GM12878 (cell line): ENCODE results near the gene BDH1. TPM values are rescaled to one million over a fixed set of nuclear protein-coding genes. Genes with fewer than 3 reads are reported as not detected.

ENCODE experiments used
- ATAC-seq: fragments of 200-7000 bp; cut with Tn5 transposase; 3 replicates; pipeline ENCODE4 v1.9.1; 2020; ENCODE audit warnings: mild to moderate bottlenecking, moderate library complexity
- BruUV-seq: library from RNA; stranded (reverse); fragments of 400-500 nt; replicated peaks from 2 replicates; lab custom pipeline; 2021; lab: Mats Ljungman, UMichigan
- CTCF ChIA-PET: fragments of 300-600 bp; sonication (Branson Sonifier 250); formaldehyde crosslinking; extraction: SDS; loops from one replicate; lab custom pipeline; 2021; ENCODE audit warnings: inconsistent platforms; lab: Yijun Ruan, JAX
- POLR2A ChIA-PET: fragments of 350-600 bp; formaldehyde crosslinking; extraction: SDS; loops from one replicate; lab custom pipeline; 2021; ENCODE audit warnings: inconsistent platforms; lab: Charles Lee
- RAD21 ChIA-PET: fragments of 300-600 bp; sonication (Branson Sonifier 250); formaldehyde crosslinking; loops from one replicate; lab custom pipeline; 2023; ENCODE audit warnings: antibody characterized with exemption; ENCODE audit not compliant: unreplicated experiment; lab: Charles Lee
- SMC1A ChIA-PET: fragments of 300-600 bp; sonication (Branson Sonifier 250); formaldehyde crosslinking; loops from one replicate; lab custom pipeline; 2023; ENCODE audit not compliant: unreplicated experiment, uncharacterized antibody; lab: Charles Lee
- DNase-seq: peaks from one replicate; pipeline ENCODE4 v3.0.0-alpha.2; 2011; ENCODE audit warnings: low read depth, low spot score
- FAIRE-seq: peaks from 3 replicates; lab custom pipeline; 2011; peaks lifted over from hg19 to GRCh38; lab: Jason Lieb, UNC
- H2AFZ ChIP-seq: 2 replicates; pipeline ENCODE4 v1.6.0; 2011; ENCODE audit warnings: low read depth, low read length, control low read depth; ENCODE audit not compliant: control insufficient read depth
- H3K27ac ChIP-seq: 2 replicates; pipeline ENCODE4 v1.5.1; 2011; ENCODE audit warnings: control low read depth; ENCODE audit not compliant: control insufficient read depth, insufficient read depth
- H3K27me3 ChIP-seq, 2 experiments: replicated peaks in 1 of 2; 2 replicates each; pipeline versions ENCODE4 v1.6.0 to v1.6.1; 2011; ENCODE audit warnings: low read length in 1 of 2; ENCODE audit not compliant: control insufficient read depth in 2 of 2, insufficient read depth in 2 of 2
- H3K36me3 ChIP-seq, 2 experiments: 2 replicates each; pipeline ENCODE4 v1.5.1; 2011; ENCODE audit warnings: low read length in 1 of 2; ENCODE audit not compliant: control insufficient read depth in 2 of 2, insufficient read depth in 2 of 2
- H3K4me1 ChIP-seq: 2 replicates; pipeline ENCODE4 v1.6.1; 2011; ENCODE audit warnings: mild to moderate bottlenecking, low read length, moderate library complexity, mixed read lengths; ENCODE audit not compliant: control insufficient read depth, insufficient read depth
- H3K4me2 ChIP-seq: 2 replicates; pipeline ENCODE4 v1.6.0; 2011; ENCODE audit warnings: control low read depth; ENCODE audit not compliant: control insufficient read depth, insufficient read depth
- H3K4me3 ChIP-seq: fragments of 200-600 bp; sonication (generic); 2 replicates; pipeline ENCODE4 v1.5.1; 2016
- H3K79me2 ChIP-seq: 2 replicates; pipeline ENCODE4 v1.6.0; 2011; ENCODE audit warnings: low read length; ENCODE audit not compliant: control insufficient read depth, insufficient read depth
- H3K9ac ChIP-seq: 2 replicates; pipeline ENCODE4 v1.8.0; 2011; ENCODE audit warnings: low read length, control low read depth, mixed read lengths; ENCODE audit not compliant: control insufficient read depth, insufficient read depth
- H3K9me3 ChIP-seq: replicated peaks from 3 replicates; pipeline ENCODE4 v1.5.1; 2011; ENCODE audit warnings: mild to moderate bottlenecking, low read length; ENCODE audit not compliant: control insufficient read depth, insufficient read depth
- H4K20me1 ChIP-seq: 2 replicates; pipeline ENCODE4 v1.6.0; 2011; ENCODE audit not compliant: control insufficient read depth, insufficient read depth
- CBX5 ChIP-seq: sonication (generic); IDR thresholded peaks from 2 replicates; pipeline ENCODE4 v1.6.1; 2016; ENCODE audit warnings: low read depth, moderate library complexity, mild to moderate bottlenecking, inconsistent platforms
- ETV6 ChIP-seq, 2 experiments: fragments of 450-650 bp in 1 of 2; IDR thresholded peaks in 1 of 2; conservative IDR thresholded peaks in 1 of 2; 2 replicates each; pipeline ENCODE4 v1.6.1; 2014; ENCODE audit warnings: antibody characterized with exemption in 1 of 2, borderline replicate concordance in 1 of 2, low read depth in 1 of 2, mild to moderate bottlenecking in 1 of 2, moderate library complexity in 1 of 2
- EZH2 ChIP-seq: IDR thresholded peaks from 2 replicates; pipeline ENCODE4 v1.6.1; 2012; ENCODE audit warnings: low read depth, mild to moderate bottlenecking, control low read depth, inconsistent platforms, low read length, borderline replicate concordance; ENCODE audit not compliant: control insufficient read depth
- RB1 ChIP-seq: fragments of 450-650 bp; formaldehyde crosslinking; IDR thresholded peaks from 2 replicates; pipeline ENCODE4 v1.6.1; 2017; ENCODE audit warnings: mild to moderate bottlenecking, borderline replicate concordance
- YY1 ChIP-seq: IDR thresholded peaks from 2 replicates; pipeline ENCODE4 v1.6.1; 2011; ENCODE audit warnings: low read depth, mild to moderate bottlenecking, low read length
- ZNF622 ChIP-seq: fragments of 450-650 bp; IDR thresholded peaks from 2 replicates; pipeline ENCODE4 v1.6.1; 2017; ENCODE audit warnings: mild to moderate bottlenecking, inconsistent platforms
- WGBS: methylation state at CpG from one replicate; pipeline ENCODE4 v1.1.6; 2016; ENCODE audit warnings: low lambda C conversion rate; ENCODE audit not compliant: insufficient replicate concordance, insufficient coverage; ENCODE audit errors: missing lambda C conversion rate; 5-methylcytosine and 5-hydroxymethylcytosine counted together
- in situ Hi-C: fragments of 300-500 bp; cut with MboI; formaldehyde crosslinking; loops from 9 replicates; pipeline ENCODE4 v1.14.3; 2018; ENCODE audit warnings: mixed read lengths
- intact Hi-C: fragments of 100-400 bp; cut with micrococcal nuclease; formaldehyde crosslinking; loops from one replicate; pipeline ENCODE4 v1.14.2; 2022; ENCODE audit not compliant: unreplicated experiment
- polyA plus RNA-seq, 11 experiments: library from polyadenylated mRNA; depleted of rRNA in 4 of 11; unstranded in 6 of 11; stranded (reverse) in 5 of 11; fragments of >200 nt; fragmentation: Nextera tagmentation in 4 of 11; fragmentation: Illumina TruSeq in 1 of 11; extraction: Ambion mirVana in 4 of 11; extraction: Trizol in 1 of 11; gene quantifications; 1 replicate in 1 of 11; 2 replicates in 10 of 11; pipeline versions ENCODE4 v1.2.1 to v1.2.3, GENCODE V29; 2011 to 2016; ENCODE audit warnings: inconsistent platforms in 2 of 11, missing spikeins in 2 of 11, low read depth in 1 of 11
- total RNA-seq, 4 experiments: library from RNA; depleted of rRNA in 3 of 4; stranded (reverse); fragments of >200 nt in 3 of 4; fragmentation: Illumina TruSeq in 1 of 4; extraction: Trizol in 1 of 4; gene quantifications; 2 replicates each; pipeline versions ENCODE4 v1.2.1 to v1.2.3, GENCODE V29; 2013 to 2021
- TF ChIP-seq, protein P1 (sequence below): fragments of 450-650 bp; IDR thresholded peaks from 2 replicates; pipeline ENCODE4 v1.6.1; 2018; ENCODE audit warnings: borderline replicate concordance, mild to moderate bottlenecking; ENCODE audit not compliant: partially characterized antibody
- TF ChIP-seq, protein P2 (sequence below): IDR thresholded peaks from 2 replicates; pipeline ENCODE4 v1.6.1; 2012; ENCODE audit warnings: improper control_type of control experiment, low read depth, low read length; ENCODE audit not compliant: insufficient replicate concordance
- TF ChIP-seq, protein P3 (sequence below): IDR thresholded peaks from 2 replicates; pipeline ENCODE4 v1.6.1; 2011; ENCODE audit warnings: borderline replicate concordance, low read depth, mild to moderate bottlenecking, moderate library complexity, mixed read lengths, low read length; ENCODE audit not compliant: insufficient read depth; ENCODE audit errors: extremely low read length

BDH1 gene
- total and polyA plus RNA-seq, 10 of the 15 experiments (the other 5 are each of a cell fraction or from before 2014, with no cell fraction given): 11.3 to 84.5 (median 60.3) TPM

GRCh38 chr3:197514786-197515355, 40.9 kb downstream of the BDH1 start (continued):
- no peak for TF ChIP-seq CBX5
- TF ChIP-seq, protein P1, sequence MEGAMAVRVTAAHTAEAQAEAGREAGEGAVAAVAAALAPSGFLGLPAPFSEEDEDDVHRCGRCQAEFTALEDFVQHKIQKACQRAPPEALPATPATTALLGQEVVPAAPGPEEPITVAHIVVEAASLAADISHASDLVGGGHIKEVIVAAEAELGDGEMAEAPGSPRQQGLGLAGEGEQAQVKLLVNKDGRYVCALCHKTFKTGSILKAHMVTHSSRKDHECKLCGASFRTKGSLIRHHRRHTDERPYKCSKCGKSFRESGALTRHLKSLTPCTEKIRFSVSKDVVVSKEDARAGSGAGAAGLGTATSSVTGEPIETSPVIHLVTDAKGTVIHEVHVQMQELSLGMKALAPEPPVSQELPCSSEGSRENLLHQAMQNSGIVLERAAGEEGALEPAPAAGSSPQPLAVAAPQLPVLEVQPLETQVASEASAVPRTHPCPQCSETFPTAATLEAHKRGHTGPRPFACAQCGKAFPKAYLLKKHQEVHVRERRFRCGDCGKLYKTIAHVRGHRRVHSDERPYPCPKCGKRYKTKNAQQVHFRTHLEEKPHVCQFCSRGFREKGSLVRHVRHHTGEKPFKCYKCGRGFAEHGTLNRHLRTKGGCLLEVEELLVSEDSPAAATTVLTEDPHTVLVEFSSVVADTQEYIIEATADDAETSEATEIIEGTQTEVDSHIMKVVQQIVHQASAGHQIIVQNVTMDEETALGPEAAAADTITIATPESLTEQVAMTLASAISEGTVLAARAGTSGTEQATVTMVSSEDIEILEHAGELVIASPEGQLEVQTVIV: no peak
- TF ChIP-seq, all 136 proteins: peak for 0

- no peak overlapping the region for H3K9ac ChIP-seq
- no peak overlapping the region for H3K27ac ChIP-seq
- DNase-seq (no peak), FAIRE-seq (no peak), ATAC-seq (no peak)
- RAD21 ChIA-PET: interaction anchor here (1.1 kb wide), 1 partner anchor 257 kb away, joined by 3 read pairs; no protein-coding TSS in a partner anchor
- H3K4me2 ChIP-seq: no peak overlapping the region
- H3K9me3 ChIP-seq: no peaks in the 10 kb centered on the region
- H2AFZ ChIP-seq: no peak overlapping the region
- SMC1A ChIA-PET: interaction anchor here (0.9 to 2.3 kb wide), 4 partner anchors 257 to 485 kb away, joined by 3 to 7 read pairs (median 4); partner anchors contain the start of gene MELTF
- intact Hi-C loops: no loop called here
- no peaks in the 10 kb centered on the region for H3K4me1 ChIP-seq
- no peak overlapping the region for H3K4me3 ChIP-seq
- in situ Hi-C loops: loop anchor here (25.0 kb wide), 1 partner anchor 527 kb away; no protein-coding TSS in a partner anchor
- TF ChIP-seq, protein P2, sequence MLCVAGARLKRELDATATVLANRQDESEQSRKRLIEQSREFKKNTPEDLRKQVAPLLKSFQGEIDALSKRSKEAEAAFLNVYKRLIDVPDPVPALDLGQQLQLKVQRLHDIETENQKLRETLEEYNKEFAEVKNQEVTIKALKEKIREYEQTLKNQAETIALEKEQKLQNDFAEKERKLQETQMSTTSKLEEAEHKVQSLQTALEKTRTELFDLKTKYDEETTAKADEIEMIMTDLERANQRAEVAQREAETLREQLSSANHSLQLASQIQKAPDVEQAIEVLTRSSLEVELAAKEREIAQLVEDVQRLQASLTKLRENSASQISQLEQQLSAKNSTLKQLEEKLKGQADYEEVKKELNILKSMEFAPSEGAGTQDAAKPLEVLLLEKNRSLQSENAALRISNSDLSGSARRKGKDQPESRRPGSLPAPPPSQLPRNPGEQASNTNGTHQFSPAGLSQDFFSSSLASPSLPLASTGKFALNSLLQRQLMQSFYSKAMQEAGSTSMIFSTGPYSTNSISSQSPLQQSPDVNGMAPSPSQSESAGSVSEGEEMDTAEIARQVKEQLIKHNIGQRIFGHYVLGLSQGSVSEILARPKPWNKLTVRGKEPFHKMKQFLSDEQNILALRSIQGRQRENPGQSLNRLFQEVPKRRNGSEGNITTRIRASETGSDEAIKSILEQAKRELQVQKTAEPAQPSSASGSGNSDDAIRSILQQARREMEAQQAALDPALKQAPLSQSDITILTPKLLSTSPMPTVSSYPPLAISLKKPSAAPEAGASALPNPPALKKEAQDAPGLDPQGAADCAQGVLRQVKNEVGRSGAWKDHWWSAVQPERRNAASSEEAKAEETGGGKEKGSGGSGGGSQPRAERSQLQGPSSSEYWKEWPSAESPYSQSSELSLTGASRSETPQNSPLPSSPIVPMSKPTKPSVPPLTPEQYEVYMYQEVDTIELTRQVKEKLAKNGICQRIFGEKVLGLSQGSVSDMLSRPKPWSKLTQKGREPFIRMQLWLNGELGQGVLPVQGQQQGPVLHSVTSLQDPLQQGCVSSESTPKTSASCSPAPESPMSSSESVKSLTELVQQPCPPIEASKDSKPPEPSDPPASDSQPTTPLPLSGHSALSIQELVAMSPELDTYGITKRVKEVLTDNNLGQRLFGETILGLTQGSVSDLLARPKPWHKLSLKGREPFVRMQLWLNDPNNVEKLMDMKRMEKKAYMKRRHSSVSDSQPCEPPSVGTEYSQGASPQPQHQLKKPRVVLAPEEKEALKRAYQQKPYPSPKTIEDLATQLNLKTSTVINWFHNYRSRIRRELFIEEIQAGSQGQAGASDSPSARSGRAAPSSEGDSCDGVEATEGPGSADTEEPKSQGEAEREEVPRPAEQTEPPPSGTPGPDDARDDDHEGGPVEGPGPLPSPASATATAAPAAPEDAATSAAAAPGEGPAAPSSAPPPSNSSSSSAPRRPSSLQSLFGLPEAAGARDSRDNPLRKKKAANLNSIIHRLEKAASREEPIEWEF: no peak
- TF ChIP-seq RB1: no peak
- no peak for TF ChIP-seq YY1
- TF ChIP-seq EZH2: no peak
- TF ChIP-seq, protein P3, sequence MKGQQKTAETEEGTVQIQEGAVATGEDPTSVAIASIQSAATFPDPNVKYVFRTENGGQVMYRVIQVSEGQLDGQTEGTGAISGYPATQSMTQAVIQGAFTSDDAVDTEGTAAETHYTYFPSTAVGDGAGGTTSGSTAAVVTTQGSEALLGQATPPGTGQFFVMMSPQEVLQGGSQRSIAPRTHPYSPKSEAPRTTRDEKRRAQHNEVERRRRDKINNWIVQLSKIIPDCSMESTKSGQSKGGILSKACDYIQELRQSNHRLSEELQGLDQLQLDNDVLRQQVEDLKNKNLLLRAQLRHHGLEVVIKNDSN: no peak
- no peak for TF ChIP-seq ETV6 (conservative IDR thresholded peaks at IDR 0.05 in 1 of 2, IDR thresholded peaks at IDR 0.05 in 1 of 2; ENCODE audit: borderline replicate concordance in 1 of 2, low read depth in 1 of 2)
- no peak for TF ChIP-seq ZNF622
- no peaks in the 10 kb centered on the region for H3K27me3 ChIP-seq
- H4K20me1 ChIP-seq: no peaks in the 10 kb centered on the region; the same call in 1 of the 2 replicates
- POLR2A ChIA-PET: interaction anchor here (0.5 to 0.6 kb wide), 2 partner anchors 19 to 305 kb away, joined by 3 to 4 read pairs; no protein-coding TSS in a partner anchor
- no peaks in the 10 kb centered on the region for H3K79me2 ChIP-seq
- WGBS: 82% methylated on average over 18 of the region's 18 CpGs
- CTCF ChIA-PET: interaction anchor here (1.2 to 1.7 kb wide), 4 partner anchors 13 to 291 kb away, joined by 3 to 6 read pairs (median 4); no protein-coding TSS in a partner anchor
- peaks cover 0 to 11% of the 10 kb centered on the region in 2 experiments; a peak in 3 of 4 replicates for H3K36me3 ChIP-seq
- BruUV-seq: no TSS peak
Measured at GRCh38 chr3:197513953-197514785, 41.6 kb downstream of the BDH1 start.
